ENCODE results near the gene CPVL. TPM values are rescaled to one million over a fixed set of nuclear protein-coding genes. Genes with fewer than 3 reads are reported as not detected.

The CPVL gene
- total RNA-seq, 1 donor from 2014 or later, result 49.4 TPM

DNA sequence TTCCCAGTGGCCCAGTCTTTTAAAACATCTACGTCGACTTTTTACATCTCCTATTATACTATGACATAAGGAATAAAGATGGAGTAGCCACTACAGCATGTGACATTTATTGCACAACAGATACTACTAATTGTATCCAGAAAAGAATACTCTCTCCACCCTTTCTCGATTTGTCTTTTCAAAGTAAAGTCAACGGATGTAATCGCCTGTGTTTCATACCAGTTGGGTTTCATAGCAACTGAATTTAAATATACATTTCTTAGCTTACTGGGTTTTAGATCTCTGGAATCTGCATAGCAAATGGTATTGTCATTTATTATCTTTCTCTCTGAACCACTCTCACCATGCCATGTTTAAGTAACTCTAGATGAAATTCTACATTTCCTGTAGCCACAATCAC is 101.8 kb downstream of the CPVL start:
- no peaks in the 10 kb centered on the region for H3K4me1 ChIP-seq
- no peaks in the 10 kb centered on the region for H3K27me3 ChIP-seq (ENCODE audit: low read depth)
- no peak for ATAC-seq
- H3K9me3 ChIP-seq, result no peaks in the 10 kb centered on the region
- TF ChIP-seq, protein P1, sequence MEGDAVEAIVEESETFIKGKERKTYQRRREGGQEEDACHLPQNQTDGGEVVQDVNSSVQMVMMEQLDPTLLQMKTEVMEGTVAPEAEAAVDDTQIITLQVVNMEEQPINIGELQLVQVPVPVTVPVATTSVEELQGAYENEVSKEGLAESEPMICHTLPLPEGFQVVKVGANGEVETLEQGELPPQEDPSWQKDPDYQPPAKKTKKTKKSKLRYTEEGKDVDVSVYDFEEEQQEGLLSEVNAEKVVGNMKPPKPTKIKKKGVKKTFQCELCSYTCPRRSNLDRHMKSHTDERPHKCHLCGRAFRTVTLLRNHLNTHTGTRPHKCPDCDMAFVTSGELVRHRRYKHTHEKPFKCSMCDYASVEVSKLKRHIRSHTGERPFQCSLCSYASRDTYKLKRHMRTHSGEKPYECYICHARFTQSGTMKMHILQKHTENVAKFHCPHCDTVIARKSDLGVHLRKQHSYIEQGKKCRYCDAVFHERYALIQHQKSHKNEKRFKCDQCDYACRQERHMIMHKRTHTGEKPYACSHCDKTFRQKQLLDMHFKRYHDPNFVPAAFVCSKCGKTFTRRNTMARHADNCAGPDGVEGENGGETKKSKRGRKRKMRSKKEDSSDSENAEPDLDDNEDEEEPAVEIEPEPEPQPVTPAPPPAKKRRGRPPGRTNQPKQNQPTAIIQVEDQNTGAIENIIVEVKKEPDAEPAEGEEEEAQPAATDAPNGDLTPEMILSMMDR (IDR thresholded peaks at IDR 0.05), result no peak
- no peak overlapping the region for H3K27ac ChIP-seq
- no peak overlapping the region for H3K4me3 ChIP-seq
- intact Hi-C loops (cut with DNase I), result no loop called here
- DNase-seq, result no peak
- H3K36me3 ChIP-seq, result no peaks in the 10 kb centered on the region

DNA sequence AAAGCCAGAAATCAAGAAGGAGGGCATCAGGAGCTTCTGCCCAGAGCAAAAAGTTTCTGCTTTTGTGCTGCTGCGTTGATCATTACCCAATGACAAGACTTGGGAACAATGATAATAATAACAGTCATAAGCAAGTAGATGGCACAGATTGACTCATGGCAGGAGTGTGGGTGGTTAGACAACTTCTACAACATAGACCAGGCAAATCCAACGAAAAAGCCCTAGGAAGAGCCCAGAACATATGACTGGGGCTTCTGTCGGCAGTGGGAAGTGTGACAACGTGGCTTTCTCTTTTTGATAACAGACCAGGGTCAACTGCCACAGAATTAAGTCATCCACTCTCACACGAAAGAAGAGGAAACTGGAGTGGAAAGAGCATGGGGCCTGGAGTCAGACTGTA is 102.8 kb downstream of the CPVL start:
- Histone ChIP-seq H3K36me3 (no peaks in the 10 kb centered on the region), H3K27me3 (ENCODE audit: low read depth) (no peaks in the 10 kb centered on the region), H3K9me3 (no peaks in the 10 kb centered on the region), H3K4me3 (no peak overlapping the region), H3K4me1 (no peaks in the 10 kb centered on the region), H3K27ac (no peak overlapping the region)
- DNase-seq (no peak), ATAC-seq (no peak)
- TF ChIP-seq, protein P1 (IDR thresholded peaks at IDR 0.05), result no peak
- intact Hi-C loops (cut with DNase I), result no loop called here

DNA sequence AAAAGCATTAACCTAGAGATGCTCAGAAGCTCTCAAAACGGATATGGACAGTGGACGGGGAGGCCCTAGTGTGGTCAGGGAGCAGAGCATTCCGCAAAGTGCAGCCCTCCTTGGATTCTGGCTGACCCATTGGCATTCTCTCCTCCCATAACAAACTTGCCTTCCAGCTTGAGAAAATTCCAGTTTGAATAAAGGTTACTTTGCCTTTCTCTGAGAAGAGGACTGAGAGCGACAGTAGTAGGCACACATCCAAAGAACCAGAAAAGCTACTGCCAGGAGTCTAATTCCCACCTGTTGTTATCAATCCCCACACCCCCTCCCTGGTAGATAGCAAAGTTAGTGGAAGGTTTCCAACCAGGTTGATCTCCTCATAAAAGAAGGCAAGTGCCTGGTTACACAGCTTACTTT is 103.5 kb downstream of the CPVL start:
- TF ChIP-seq, protein P1 (IDR thresholded peaks at IDR 0.05), result no peak
- DNase-seq (no peak), ATAC-seq (no peak)
- no peaks in the 10 kb centered on the region for H3K4me1 ChIP-seq
- no peaks in the 10 kb centered on the region for H3K36me3 ChIP-seq
- no peak overlapping the region for H3K27ac ChIP-seq
- intact Hi-C loops (cut with DNase I), result no loop called here
- H3K27me3 ChIP-seq (ENCODE audit: low read depth), result no peaks in the 10 kb centered on the region
- no peak overlapping the region for H3K4me3 ChIP-seq
- no peaks in the 10 kb centered on the region for H3K9me3 ChIP-seq

- ATAC-seq, result no peak
- intact Hi-C loops (cut with DNase I), result no loop called here
Measured at GRCh38 chr7:29041991-29042390, 104.3 kb downstream of the CPVL start.

DNA sequence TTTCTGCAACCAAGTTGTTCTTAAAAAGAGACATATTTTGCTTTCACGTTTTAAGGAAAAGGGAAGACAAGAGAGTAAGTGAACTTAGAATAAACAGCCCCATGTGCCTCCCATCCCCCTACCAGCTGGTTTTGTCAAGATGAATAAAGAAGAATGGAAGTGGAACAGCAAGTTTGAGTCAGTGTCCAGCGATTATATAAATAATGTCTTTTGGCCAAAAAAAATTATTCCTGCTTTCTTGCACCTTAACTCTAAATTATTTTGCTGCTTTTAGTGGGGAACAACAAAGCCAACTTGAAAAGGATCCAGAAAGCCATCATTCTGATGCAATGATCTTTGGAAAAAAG is 105.8 kb downstream of the CPVL start:
- TF ChIP-seq, protein P1 (IDR thresholded peaks at IDR 0.05), result no peak
- ATAC-seq, result no peak
- H3K4me3 ChIP-seq, result no peak overlapping the region
- DNase-seq, result no peak
- H3K27ac ChIP-seq, result no peak overlapping the region
- H3K27me3 ChIP-seq (ENCODE audit: low read depth), result no peaks in the 10 kb centered on the region
- no peaks in the 10 kb centered on the region for H3K9me3 ChIP-seq
- intact Hi-C loops (cut with DNase I), result no loop called here
- no peaks in the 10 kb centered on the region for H3K4me1 ChIP-seq
- no peaks in the 10 kb centered on the region for H3K36me3 ChIP-seq

More at GRCh38 chr7:29041991-29042390, 104.3 kb downstream of the CPVL start:
- Histone ChIP-seq H3K4me3 (no peak overlapping the region), H3K27ac (no peak overlapping the region), H3K36me3 (no peaks in the 10 kb centered on the region), H3K4me1 (no peaks in the 10 kb centered on the region), H3K27me3 (ENCODE audit: low read depth) (no peaks in the 10 kb centered on the region), H3K9me3 (no peaks in the 10 kb centered on the region)
- TF ChIP-seq, protein P1 (IDR thresholded peaks at IDR 0.05), result no peak
- no peak for DNase-seq
